Sigmoid colon (tissue), 7 donors: Measurements from ENCODE around the gene LUZP1. TPM values are rescaled to one million over a fixed set of nuclear protein-coding genes. Genes with fewer than 3 reads are reported as not detected.

Source experiments
- DNase-seq: peaks from one replicate; pipeline ENCODE4 v3.0.0-alpha.2; 2019
- H3K27ac ChIP-seq, 4 donors: fragments of 200-600 bp; sonication (generic); one replicate each; pipeline ENCODE4 v1.5.1; 2016 to 2019; ENCODE audit warnings: mild to moderate bottlenecking in 1 of 4
- H3K27me3 ChIP-seq, 3 donors: fragments of 200-600 bp; sonication (generic); one replicate each; pipeline ENCODE4 v1.5.1; 2019; ENCODE audit warnings: mild to moderate bottlenecking in 1 of 3
- H3K36me3 ChIP-seq, 4 donors: fragments of 200-600 bp; sonication (generic); one replicate each; pipeline ENCODE4 v1.5.1; 2016 to 2019
- H3K4me1 ChIP-seq, 4 donors: fragments of 200-600 bp; sonication (generic); one replicate each; pipeline ENCODE4 v1.5.1; 2017 to 2019
- H3K4me3 ChIP-seq, 4 donors: fragments of 200-600 bp; sonication (generic); one replicate each; pipeline ENCODE4 v1.5.1; 2017 to 2019; ENCODE audit warnings: mild to moderate bottlenecking in 2 of 4, moderate library complexity in 1 of 4
- H3K9me3 ChIP-seq, 4 donors: fragments of 200-600 bp in 3 of 4; sonication (generic) in 3 of 4; one replicate each; pipeline versions ENCODE4 v1.5.1 to v1.6.1; 2013 to 2019
- EP300 ChIP-seq, 4 donors: sonication (generic); formaldehyde crosslinking; IDR thresholded peaks; one replicate each; pipeline ENCODE4 v1.6.1; 2017; ENCODE audit warnings: antibody characterized with exemption in 4 of 4
- POLR2A ChIP-seq, 2 donors: fragments of 450-650 bp; IDR thresholded peaks; one replicate each; pipeline ENCODE4 v1.6.1; 2016; ENCODE audit warnings: antibody characterized with exemption in 2 of 2, mild to moderate bottlenecking in 2 of 2, moderate library complexity in 2 of 2
- POLR2AphosphoS5 ChIP-seq, 4 donors: sonication (generic); formaldehyde crosslinking; IDR thresholded peaks; one replicate each; pipeline ENCODE4 v1.6.1; 2017; ENCODE audit warnings: antibody characterized with exemption in 4 of 4
- WGBS, 2 donors: extraction: QIAGEN DNeasy Blood & Tissue Kit; methylation state at CpG; one replicate each; pipeline ENCODE4 v1.1.7; 2013; 5-methylcytosine and 5-hydroxymethylcytosine counted together
- intact Hi-C: fragments of 100-400 bp; cut with DNase I; formaldehyde crosslinking; loops from one replicate; pipeline ENCODE4 v1.15.1; 2023
- polyA plus RNA-seq, 3 donors: library from polyadenylated mRNA; stranded (reverse); fragments of 200-250 nt; gene quantifications; one replicate each; pipeline ENCODE4 v1.2.3, GENCODE V29; 2013
- total RNA-seq, 4 donors: library from RNA; depleted of rRNA; stranded (reverse); fragments of >200 nt; gene quantifications; one replicate each; pipeline ENCODE4 v1.1.0, GENCODE V29; 2016
- TF ChIP-seq, protein P1 (sequence below), 4 experiments: fragments of 450-650 bp in 3 of 4; fragments of 200-600 bp in 1 of 4; IDR thresholded peaks; one replicate each; pipeline ENCODE4 v1.5.1; 2016 to 2019; ENCODE audit warnings: antibody characterized with exemption in 4 of 4, mild to moderate bottlenecking in 3 of 4, moderate library complexity in 2 of 4
- donor health status: healthy with polysubstance abuse.
- donor health status: Bipolar disorder and iron deficiency.
- donor health status: healthy.

Gene LUZP1
- total and polyA plus RNA-seq, 7 donors = 6.0 to 20.9 (median 14.0) TPM

DNA sequence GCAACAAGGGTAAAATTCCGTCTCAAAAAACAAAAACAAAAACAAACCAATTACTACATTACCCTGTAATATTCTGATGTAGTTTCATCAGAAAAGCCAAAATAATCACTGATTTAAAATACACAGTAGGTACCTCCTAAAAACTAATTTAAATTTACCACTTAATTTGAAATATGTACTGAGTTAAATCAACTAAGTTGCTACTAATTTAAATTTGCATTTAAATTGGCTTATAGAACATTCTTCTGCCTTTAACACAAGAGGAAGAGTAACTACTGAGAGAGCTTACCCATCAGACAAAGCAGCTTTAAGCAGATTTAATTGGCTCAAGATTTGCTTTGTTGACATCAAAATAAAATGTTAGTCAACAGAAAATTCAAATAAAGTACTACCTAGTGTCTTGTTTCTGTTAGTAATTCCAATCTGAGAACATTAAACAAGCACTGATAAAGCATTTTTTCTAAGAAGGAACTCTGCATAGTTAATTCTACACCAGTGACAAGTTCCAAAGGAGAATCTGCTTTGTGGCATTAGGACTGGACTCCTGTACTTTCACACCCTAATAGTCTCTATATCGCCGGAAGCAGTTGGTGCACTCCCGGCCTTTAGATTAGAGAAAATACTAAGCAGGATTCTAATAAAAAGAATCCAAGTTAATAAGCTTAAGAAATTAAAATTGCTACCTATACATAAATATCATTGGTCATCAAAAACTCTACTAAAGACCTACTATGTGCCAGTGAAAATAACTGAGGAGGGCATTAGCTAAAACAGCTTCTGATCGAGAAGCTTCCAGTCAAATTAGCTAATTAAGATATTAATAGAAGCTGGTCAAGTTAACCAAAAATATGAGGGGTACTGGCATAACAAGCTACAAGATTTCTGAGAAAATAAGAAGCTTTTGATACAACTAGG lies 8.4 kb downstream of the LUZP1 start:
- Histone ChIP-seq H3K4me1 (peaks cover 0 to 36% (median 15%) of the 10 kb centered on the region in 4 donors), H3K36me3 (no peaks in the 10 kb centered on the region), H3K27ac (no peak overlapping the region), H3K4me3 (no peak overlapping the region), H3K27me3 (no peaks in the 10 kb centered on the region), H3K9me3 (no peaks in the 10 kb centered on the region)
- no peak for DNase-seq
- 60 to 88% methylated on average over 5 of the region's 5 CpGs for WGBS, 2 donors
- no peak for TF ChIP-seq EP300 (IDR thresholded peaks at IDR 0.05)
- no peak for TF ChIP-seq POLR2AphosphoS5 (IDR thresholded peaks at IDR 0.05)
- no peak for TF ChIP-seq POLR2A (IDR thresholded peaks at IDR 0.05)
- TF ChIP-seq, protein P1, sequence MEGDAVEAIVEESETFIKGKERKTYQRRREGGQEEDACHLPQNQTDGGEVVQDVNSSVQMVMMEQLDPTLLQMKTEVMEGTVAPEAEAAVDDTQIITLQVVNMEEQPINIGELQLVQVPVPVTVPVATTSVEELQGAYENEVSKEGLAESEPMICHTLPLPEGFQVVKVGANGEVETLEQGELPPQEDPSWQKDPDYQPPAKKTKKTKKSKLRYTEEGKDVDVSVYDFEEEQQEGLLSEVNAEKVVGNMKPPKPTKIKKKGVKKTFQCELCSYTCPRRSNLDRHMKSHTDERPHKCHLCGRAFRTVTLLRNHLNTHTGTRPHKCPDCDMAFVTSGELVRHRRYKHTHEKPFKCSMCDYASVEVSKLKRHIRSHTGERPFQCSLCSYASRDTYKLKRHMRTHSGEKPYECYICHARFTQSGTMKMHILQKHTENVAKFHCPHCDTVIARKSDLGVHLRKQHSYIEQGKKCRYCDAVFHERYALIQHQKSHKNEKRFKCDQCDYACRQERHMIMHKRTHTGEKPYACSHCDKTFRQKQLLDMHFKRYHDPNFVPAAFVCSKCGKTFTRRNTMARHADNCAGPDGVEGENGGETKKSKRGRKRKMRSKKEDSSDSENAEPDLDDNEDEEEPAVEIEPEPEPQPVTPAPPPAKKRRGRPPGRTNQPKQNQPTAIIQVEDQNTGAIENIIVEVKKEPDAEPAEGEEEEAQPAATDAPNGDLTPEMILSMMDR (IDR thresholded peaks at IDR 0.05) = no peak
- intact Hi-C loops = no loop called here

DNA sequence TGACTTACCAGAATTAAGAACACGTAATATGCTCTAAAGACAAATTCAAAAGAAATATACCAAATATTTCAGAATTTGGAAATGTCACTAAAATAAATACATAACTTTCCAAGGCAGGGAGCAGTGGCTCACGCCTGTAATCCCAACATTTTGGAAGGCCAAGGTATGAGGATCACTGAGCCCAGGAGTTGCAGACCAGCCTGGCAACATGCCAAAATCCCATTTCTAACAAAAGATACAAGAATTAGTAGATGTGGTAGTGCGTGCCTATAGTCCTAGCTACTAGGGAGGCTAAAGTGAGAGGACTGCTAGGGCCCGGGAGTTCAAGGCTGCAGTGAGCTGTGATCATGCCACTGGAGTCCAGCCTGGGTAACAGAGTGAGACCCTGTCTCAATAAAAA lies 11.7 kb downstream of the LUZP1 start:
- Histone ChIP-seq H3K9me3 (no peaks in the 10 kb centered on the region), H3K27ac (no peak overlapping the region), H3K4me3 (no peak overlapping the region), H3K4me1 (peaks cover 0 to 11% (median 6%) of the 10 kb centered on the region in 4 donors), H3K36me3 (no peaks in the 10 kb centered on the region), H3K27me3 (no peaks in the 10 kb centered on the region)
- 95 to 96% methylated on average over 4 of the region's 4 CpGs for WGBS, 2 donors
- intact Hi-C loops = no loop called here
- TF ChIP-seq EP300 (IDR thresholded peaks at IDR 0.05) (no peak), POLR2A (IDR thresholded peaks at IDR 0.05) (no peak), POLR2AphosphoS5 (IDR thresholded peaks at IDR 0.05) (no peak)
- TF ChIP-seq, protein P1 (IDR thresholded peaks at IDR 0.05) = no peak
- no peak for DNase-seq

DNA sequence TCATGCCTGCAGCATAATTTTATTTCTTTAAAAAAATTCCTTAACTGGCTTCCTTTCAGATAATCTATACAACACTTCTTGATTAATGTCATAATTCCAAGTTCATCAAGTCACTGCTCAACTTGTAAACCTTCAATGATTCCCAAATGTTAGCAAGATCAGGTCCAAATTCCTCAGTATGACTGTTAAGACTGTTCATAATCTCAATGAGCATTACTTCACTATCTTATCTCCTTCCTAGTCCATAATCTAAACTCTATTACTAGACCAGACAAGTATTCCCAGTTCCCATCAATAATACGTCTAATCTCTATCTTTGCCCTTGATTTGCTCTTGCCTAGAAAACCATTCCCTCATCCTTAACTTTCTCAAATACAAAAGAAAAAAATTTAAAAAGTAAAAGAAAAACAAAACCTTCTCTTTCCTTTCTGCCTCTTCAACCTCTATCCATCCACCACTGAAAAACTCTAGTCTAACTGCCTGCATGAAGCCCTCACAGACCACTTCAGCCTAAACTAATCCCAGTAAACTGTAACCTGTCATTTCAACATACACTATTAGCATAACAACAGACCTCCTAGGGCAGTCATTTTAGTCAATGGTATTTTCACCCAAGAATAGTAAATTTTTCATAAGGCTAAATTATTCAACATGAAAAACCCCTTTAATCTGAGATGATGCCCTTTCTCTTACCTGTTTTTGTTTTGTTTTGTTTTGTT lies 15.5 kb downstream of the LUZP1 start:
- peaks cover 0 to 22% (median 14%) of the 10 kb centered on the region in 4 donors for H3K4me1 ChIP-seq
- 81 to 89% methylated on average over 1 of the region's 1 CpG for WGBS, 2 donors
- intact Hi-C loops = no loop called here
- no peak overlapping the region for H3K4me3 ChIP-seq
- H3K9me3 ChIP-seq = no peaks in the 10 kb centered on the region
- no peak overlapping the region for H3K27ac ChIP-seq
- H3K27me3 ChIP-seq = no peaks in the 10 kb centered on the region
- no peaks in the 10 kb centered on the region for H3K36me3 ChIP-seq
- DNase-seq = no peak
- TF ChIP-seq EP300 (IDR thresholded peaks at IDR 0.05) (no peak), POLR2A (IDR thresholded peaks at IDR 0.05) (no peak), POLR2AphosphoS5 (IDR thresholded peaks at IDR 0.05) (no peak)
- TF ChIP-seq, protein P1 (IDR thresholded peaks at IDR 0.05) = no peak

DNA sequence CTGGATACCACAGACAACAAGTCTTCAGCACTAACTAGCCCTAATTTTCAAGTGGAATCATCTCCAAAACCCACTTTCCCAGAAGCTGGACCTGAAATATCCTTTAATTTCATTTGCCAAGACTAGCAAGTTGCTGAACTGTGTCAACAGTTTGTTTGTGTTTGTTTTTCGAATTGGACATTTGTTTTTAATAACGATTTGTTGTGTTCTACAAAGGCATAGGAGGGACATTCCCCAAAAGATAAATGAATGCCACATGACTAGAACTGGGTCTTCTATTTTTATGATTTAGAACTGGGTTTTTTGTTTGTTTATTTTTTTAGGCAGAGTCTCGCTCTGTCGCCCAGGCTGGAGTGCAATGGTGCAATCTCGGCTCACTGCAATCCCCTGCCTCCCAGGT lies 17.9 kb downstream of the LUZP1 start:
- Histone ChIP-seq H3K27me3 (no peaks in the 10 kb centered on the region), H3K27ac (no peak overlapping the region), H3K9me3 (no peaks in the 10 kb centered on the region), H3K4me3 (no peak overlapping the region), H3K36me3 (no peaks in the 10 kb centered on the region), H3K4me1 (peaks cover 0 to 18% (median 17%) of the 10 kb centered on the region in 4 donors)
- WGBS, 2 donors = 81 to 84% methylated on average over 5 of the region's 5 CpGs
- intact Hi-C loops = no loop called here
- DNase-seq = no peak
- TF ChIP-seq EP300 (IDR thresholded peaks at IDR 0.05) (no peak), POLR2AphosphoS5 (IDR thresholded peaks at IDR 0.05) (no peak), POLR2A (IDR thresholded peaks at IDR 0.05) (no peak)
- TF ChIP-seq, protein P1 (IDR thresholded peaks at IDR 0.05) = no peak
